Neural crest cell (in vitro differentiated cells): ENCODE data around the gene SLC22A16. TPM values are rescaled to one million over a fixed set of nuclear protein-coding genes. Genes with fewer than 3 reads are reported as not detected.

Experiments
- DNase-seq: peaks from one replicate; pipeline ENCODE4 v3.0.0; 2021; ENCODE audit warnings: low read depth, mixed read lengths, low spot score
- H3K27ac Mint-ChIP-seq: one replicate; pipeline ENCODE4 v1.8.0; 2021; ENCODE audit warnings: mild to moderate bottlenecking, mixed read lengths; ENCODE audit not compliant: unreplicated experiment
- H3K27me3 Mint-ChIP-seq: 2 replicates; pipeline ENCODE4 v1.8.0; 2021; ENCODE audit warnings: low read depth, mild to moderate bottlenecking, mixed read lengths
- H3K36me3 Mint-ChIP-seq: 2 replicates; pipeline ENCODE4 v1.8.0; 2021; ENCODE audit warnings: low read depth, mild to moderate bottlenecking, mixed read lengths
- H3K4me1 Mint-ChIP-seq: 2 replicates; pipeline ENCODE4 v1.8.0; 2021; ENCODE audit warnings: mixed read lengths
- H3K4me3 Mint-ChIP-seq: one replicate; pipeline ENCODE4 v1.8.0; 2021; ENCODE audit warnings: mild to moderate bottlenecking, mixed read lengths
- H3K9me3 Mint-ChIP-seq: 2 replicates; pipeline ENCODE4 v1.8.0; 2021; ENCODE audit warnings: mixed read lengths
- CTCF ChIP-seq: fragments of 200-600 bp; sonication (generic); conservative IDR thresholded peaks from 2 replicates; pipeline ENCODE4 v1.5.0; 2021; ENCODE audit warnings: antibody characterized with exemption, mild to moderate bottlenecking
- total RNA-seq: library from RNA; stranded (reverse); gene quantifications from 2 replicates; pipeline ENCODE4 v1.2.1, GENCODE V29; 2021

The SLC22A16 gene
- total RNA-seq, 1 donor from 2014 or later = not detected

DNA sequence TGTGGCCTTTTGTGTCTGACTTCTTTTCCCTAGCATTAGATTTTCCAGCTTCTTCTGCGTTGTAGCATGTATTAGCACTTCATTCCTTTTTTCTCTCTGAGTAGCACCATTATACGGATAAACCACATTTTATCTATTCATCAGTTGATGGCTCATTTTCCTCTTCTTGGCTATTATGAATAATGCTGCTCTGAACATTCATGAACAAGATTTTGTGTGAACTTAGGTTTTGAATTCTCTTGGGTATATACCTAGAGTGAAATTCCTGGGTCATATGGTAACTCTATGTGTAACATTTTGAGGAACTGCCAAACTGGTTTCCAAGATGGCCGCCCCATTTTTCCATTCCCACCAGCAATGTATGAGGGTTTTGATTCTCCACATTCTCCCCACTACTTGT lies 28.7 kb downstream of the SLC22A16 start:
- no peak for TF ChIP-seq CTCF
- peaks cover 2% of the 10 kb centered on the region for H3K27me3 Mint-ChIP-seq
- H3K9me3 Mint-ChIP-seq = no peaks in the 10 kb centered on the region
- H3K4me3 Mint-ChIP-seq = no peak overlapping the region
- H3K4me1 Mint-ChIP-seq = no peaks in the 10 kb centered on the region
- no peaks in the 10 kb centered on the region for H3K36me3 Mint-ChIP-seq
- no peak for DNase-seq
- H3K27ac Mint-ChIP-seq = no peak overlapping the region

DNA sequence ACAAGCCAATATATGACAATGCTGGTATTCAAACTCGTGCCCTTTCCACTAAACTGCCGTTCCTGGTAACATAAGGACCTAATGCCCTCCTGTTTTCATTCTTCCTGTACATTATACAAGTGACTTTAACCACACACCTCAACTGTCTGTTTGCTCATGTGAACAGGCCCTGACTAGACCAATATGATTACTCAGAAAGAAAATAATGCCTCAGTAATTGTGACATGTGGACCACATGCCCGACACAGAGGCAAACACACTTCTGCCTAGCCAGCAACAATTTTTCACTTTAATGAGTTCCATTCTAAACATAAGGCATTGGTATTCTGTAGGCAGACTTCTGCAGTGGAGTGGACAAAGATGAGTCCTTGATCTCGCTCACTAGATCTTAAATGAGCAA lies 30.0 kb downstream of the SLC22A16 start:
- DNase-seq = no peak
- Mint-ChIP-seq H3K27ac (no peak overlapping the region), H3K36me3 (no peaks in the 10 kb centered on the region), H3K4me3 (no peak overlapping the region), H3K9me3 (no peaks in the 10 kb centered on the region), H3K27me3 (peaks cover 2% of the 10 kb centered on the region), H3K4me1 (no peaks in the 10 kb centered on the region)
- TF ChIP-seq CTCF = no peak

- Mint-ChIP-seq H3K27ac (no peak overlapping the region), H3K4me1 (no peaks in the 10 kb centered on the region), H3K36me3 (no peaks in the 10 kb centered on the region), H3K9me3 (peaks cover 5% of the 10 kb centered on the region), H3K4me3 (no peak overlapping the region), H3K27me3 (no peaks in the 10 kb centered on the region)
- no peak for TF ChIP-seq CTCF
- no peak for DNase-seq
These were observed 36.4 kb downstream of the SLC22A16 start for GRCh38 chr6:110440026-110440425.

DNA sequence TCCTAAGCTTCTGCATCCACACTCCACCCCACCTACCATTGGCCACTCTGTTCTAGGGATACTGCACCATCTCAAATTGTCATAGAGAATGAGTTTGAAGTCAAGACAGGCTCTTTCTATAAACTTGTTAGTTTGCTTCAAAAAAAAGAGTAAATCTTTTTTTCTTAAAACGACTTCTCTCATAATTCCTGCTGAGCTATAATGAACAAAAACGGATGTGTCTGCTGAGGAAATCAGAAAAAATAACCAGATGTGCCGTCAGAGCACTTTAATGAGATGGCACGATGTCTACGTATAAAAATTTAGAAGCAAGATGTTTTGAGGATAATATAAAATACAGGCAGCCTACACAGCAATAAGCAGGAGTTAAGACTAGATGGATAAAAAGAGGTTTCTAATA lies 37.1 kb downstream of the SLC22A16 start:
- no peak for TF ChIP-seq CTCF
- Mint-ChIP-seq H3K27ac (no peak overlapping the region), H3K9me3 (peaks cover 7% of the 10 kb centered on the region), H3K4me1 (no peaks in the 10 kb centered on the region), H3K4me3 (no peak overlapping the region), H3K27me3 (no peaks in the 10 kb centered on the region), H3K36me3 (no peaks in the 10 kb centered on the region)
- DNase-seq = no peak

- Mint-ChIP-seq H3K9me3 (peaks cover 7% of the 10 kb centered on the region), H3K4me1 (no peaks in the 10 kb centered on the region), H3K36me3 (no peaks in the 10 kb centered on the region), H3K27ac (no peak overlapping the region), H3K4me3 (no peak overlapping the region), H3K27me3 (peaks cover 8% of the 10 kb centered on the region)
- DNase-seq = no peak
- TF ChIP-seq CTCF = no peak
These were observed 41.3 kb downstream of the SLC22A16 start for GRCh38 chr6:110434961-110435602.
